AG10803 (cell line): ENCODE data around the gene PLEKHH1.
"Not testable (repeated sequence)": the region's sequence is repeated elsewhere in the genome, so short reads cannot be mapped to it uniquely, and the experiment has no call there.

Experiments used
- DNase-seq: peaks from one replicate; pipeline ENCODE4 v3.0.0; 2010; ENCODE audit warnings: low read depth
- H3K4me3 ChIP-seq: 2 replicates; pipeline ENCODE4 v1.5.1; 2011; ENCODE audit warnings: mild to moderate bottlenecking, low read length, control low read depth
- CTCF ChIP-seq: conservative IDR thresholded peaks from 2 replicates; pipeline ENCODE4 v1.5.1; 2011; ENCODE audit warnings: mild to moderate bottlenecking, low read length, control low read depth, inconsistent platforms

PLEKHH1 gene

GRCh38 chr14:67584978-67585377 lies 51.9 kb downstream of the PLEKHH1 start:
- DNase-seq, result no peak
- H3K4me3 ChIP-seq, result no peak overlapping the region
- no peak for TF ChIP-seq CTCF

GRCh38 chr14:67586369-67586768 lies 53.3 kb downstream of the PLEKHH1 start:
- no peak overlapping the region for H3K4me3 ChIP-seq
- no peak for TF ChIP-seq CTCF
- no peak for DNase-seq

- no peak overlapping the region for H3K4me3 ChIP-seq
- DNase-seq, result no peak
- no peak for TF ChIP-seq CTCF
Observed at GRCh38 chr14:67589204-67589770, 56.2 kb downstream of the PLEKHH1 start.

- not testable (repeated sequence) for DNase-seq, H3K4me3 ChIP-seq
Observed at GRCh38 chr14:67593650-67594049, 60.6 kb downstream of the PLEKHH1 start.

- no peak overlapping the region for H3K4me3 ChIP-seq
- no peak for DNase-seq
- no peak for TF ChIP-seq CTCF
Observed at GRCh38 chr14:67595392-67595791, 62.3 kb downstream of the PLEKHH1 start.

GRCh38 chr14:67599698-67600561 lies 66.8 kb downstream of the PLEKHH1 start, which contains the start of gene PIGH:
Gene PIGH (minus strand): TSS chr14:67600268. CDS start chr14:67600203, 65 bp downstream.
- peak; percentile 52 for TF ChIP-seq CTCF
- DNase-seq, result peak; percentile 79
- H3K4me3 ChIP-seq, result peak within 1 kb of the TSS; percentile 89

GRCh38 chr14:67600562-67600974 lies 67.5 kb downstream of the PLEKHH1 start:
- peak overlapping the region; percentile 89 for H3K4me3 ChIP-seq
- not testable (repeated sequence) for DNase-seq

GRCh38 chr14:67602076-67602475 lies 69.0 kb downstream of the PLEKHH1 start:
- H3K4me3 ChIP-seq, result no peak overlapping the region
- TF ChIP-seq CTCF, result no peak
- no peak for DNase-seq
